SK-N-SH treated with all-trans-retinoic acid at 6 μM for 48 hours (cell line): ENCODE measurements around the gene MRPL38.

Experiments used
- ATAC-seq: fragments of 200-7000 bp; cut with Tn5 transposase; 3 replicates; pipeline ENCODE4 v1.9.1; 2020; ENCODE audit warnings: mild to moderate bottlenecking, moderate library complexity
- ARNTL ChIP-seq: fragments of 450-650 bp; formaldehyde crosslinking; IDR thresholded peaks from 2 replicates; pipeline ENCODE4 v1.5.0; 2020; ENCODE audit warnings: low read depth, mild to moderate bottlenecking, moderate library complexity, borderline replicate concordance
- BACH2 ChIP-seq: fragments of 250-450 bp; sonication (Bioruptor Pico); IDR thresholded peaks from 2 replicates; pipeline ENCODE4 v1.9.0; 2021; ENCODE audit warnings: mild to moderate bottlenecking, borderline replicate concordance
- CSDC2 ChIP-seq: fragments of 250-450 bp; sonication (Bioruptor Pico); IDR thresholded peaks from 2 replicates; pipeline ENCODE4 v1.5.0; 2020; ENCODE audit warnings: mild to moderate bottlenecking, moderate library complexity
- CSRNP3 ChIP-seq: fragments of 250-450 bp; sonication (Bioruptor Pico); IDR thresholded peaks from 2 replicates; pipeline ENCODE4 v1.5.1; 2021; ENCODE audit warnings: mild to moderate bottlenecking, moderate library complexity
- ESRRG ChIP-seq: fragments of 250-450 bp; sonication (Bioruptor Pico); IDR thresholded peaks from 2 replicates; pipeline ENCODE4 v1.6.1; 2021; ENCODE audit warnings: mild to moderate bottlenecking
- GLIS3 ChIP-seq: fragments of 250-450 bp; sonication (Bioruptor Pico); IDR thresholded peaks from 2 replicates; pipeline ENCODE4 v1.5.0; 2020; ENCODE audit warnings: mild to moderate bottlenecking, moderate library complexity
- OSR1 ChIP-seq: fragments of 250-450 bp; sonication (Bioruptor Pico); IDR thresholded peaks from 2 replicates; pipeline ENCODE4 v1.8.0; 2022; ENCODE audit warnings: moderate library complexity, mild to moderate bottlenecking, inconsistent platforms
- PPARA ChIP-seq: fragments of 250-450 bp; sonication (Bioruptor Pico); IDR thresholded peaks from 2 replicates; pipeline ENCODE4 v1.5.0; 2020; ENCODE audit warnings: mild to moderate bottlenecking, borderline replicate concordance
- RARB ChIP-seq: fragments of 250-450 bp; sonication (Bioruptor Pico); IDR thresholded peaks from 2 replicates; pipeline ENCODE4 v1.8.0; 2021; ENCODE audit warnings: mild to moderate bottlenecking, moderate library complexity
- SNAI2 ChIP-seq: fragments of 250-450 bp; sonication (Bioruptor Pico); IDR thresholded peaks from 2 replicates; pipeline ENCODE4 v1.5.0; 2020; ENCODE audit warnings: mild to moderate bottlenecking, moderate library complexity
- TCF4 ChIP-seq: fragments of 250-450 bp; sonication (Bioruptor Pico); IDR thresholded peaks from 2 replicates; pipeline ENCODE4 v1.8.0; 2021; ENCODE audit warnings: mild to moderate bottlenecking, moderate library complexity, borderline replicate concordance
- TOX ChIP-seq: fragments of 250-450 bp; sonication (Bioruptor Pico); IDR thresholded peaks from 2 replicates; pipeline ENCODE4 v1.8.0; 2021; ENCODE audit warnings: mild to moderate bottlenecking, moderate library complexity, borderline replicate concordance
- TSHZ2 ChIP-seq: fragments of 250-450 bp; sonication (Bioruptor Pico); IDR thresholded peaks from 2 replicates; pipeline ENCODE4 v1.5.0; 2020; ENCODE audit warnings: mild to moderate bottlenecking, moderate library complexity
- ZC3H10 ChIP-seq: fragments of 250-450 bp; sonication (Bioruptor Pico); IDR thresholded peaks from 2 replicates; pipeline ENCODE4 v1.5.1; 2021; ENCODE audit warnings: mild to moderate bottlenecking, moderate library complexity
- ZFP3 ChIP-seq: fragments of 250-450 bp; sonication (Bioruptor Pico); IDR thresholded peaks from 2 replicates; pipeline ENCODE4 v1.5.0; 2020; ENCODE audit warnings: mild to moderate bottlenecking, moderate library complexity
- ZFP30 ChIP-seq: fragments of 450-650 bp; formaldehyde crosslinking; IDR thresholded peaks from 2 replicates; pipeline ENCODE4 v1.5.0; 2022; ENCODE audit warnings: mild to moderate bottlenecking, moderate library complexity
- ZNF565 ChIP-seq: fragments of 450-650 bp; formaldehyde crosslinking; conservative IDR thresholded peaks from 2 replicates; pipeline ENCODE4 v1.5.0; 2020; ENCODE audit warnings: low read depth, mild to moderate bottlenecking, moderate library complexity
- ZNF70 ChIP-seq: fragments of 450-650 bp; formaldehyde crosslinking; IDR thresholded peaks from 2 replicates; pipeline ENCODE4 v1.5.0; 2020; ENCODE audit warnings: mild to moderate bottlenecking, moderate library complexity
- ZNF8 ChIP-seq: fragments of 450-650 bp; formaldehyde crosslinking; IDR thresholded peaks from 2 replicates; pipeline ENCODE4 v1.5.0; 2020; ENCODE audit warnings: mild to moderate bottlenecking, moderate library complexity
- TF ChIP-seq, protein P1 (sequence below): fragments of 250-450 bp; sonication (Bioruptor Pico); IDR thresholded peaks from 2 replicates; pipeline ENCODE4 v1.8.0; 2021; ENCODE audit warnings: low read depth, mild to moderate bottlenecking, moderate library complexity, borderline replicate concordance
- TF ChIP-seq, protein P2 (sequence below): fragments of 250-450 bp; sonication (Bioruptor Pico); IDR thresholded peaks from 2 replicates; pipeline ENCODE4 v1.5.1; 2020; ENCODE audit warnings: low read depth, mild to moderate bottlenecking, moderate library complexity

MRPL38 gene

DNA sequence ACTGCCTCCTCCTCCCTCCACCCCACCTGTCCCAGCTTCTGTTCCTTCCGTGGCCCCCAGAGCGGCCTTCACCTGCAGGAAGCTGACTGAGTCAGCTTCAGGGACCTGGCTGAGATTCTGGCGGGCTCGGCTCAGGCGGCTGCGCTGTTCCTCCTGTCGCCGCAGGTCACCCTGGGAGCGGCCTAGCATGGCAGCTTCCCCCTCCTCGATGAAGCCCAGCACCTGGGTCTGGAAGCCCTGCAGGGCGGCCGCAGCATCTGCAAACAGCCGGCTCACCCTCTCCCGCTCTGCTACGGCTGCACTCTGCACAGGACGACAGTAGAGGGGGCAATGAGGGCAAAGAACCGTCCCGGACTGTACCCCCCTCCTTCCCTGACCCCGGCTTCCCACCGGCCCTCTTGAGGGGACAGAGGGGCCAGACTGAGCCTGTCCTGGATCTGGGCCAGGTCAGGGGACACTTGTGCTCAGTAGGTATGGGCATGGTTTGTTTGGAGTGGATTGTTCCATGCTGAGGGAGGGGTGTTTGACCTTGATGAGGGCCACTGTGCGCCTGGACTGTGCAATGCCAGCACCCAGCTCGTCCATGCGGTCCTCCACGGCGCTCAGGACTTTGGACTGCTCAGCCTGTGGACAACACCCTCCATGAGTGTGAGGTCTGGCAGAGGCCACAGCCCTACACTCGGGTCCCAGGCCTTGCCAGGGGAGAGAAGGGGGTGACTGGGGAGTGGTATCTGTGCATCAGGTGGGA, 28.3 kb downstream of the MRPL38 start:
- TF ChIP-seq ESRRG (CRISPR knock-in tag) (no peak), ZNF8 (CRISPR knock-in tag) (no peak), PPARA (CRISPR knock-in tag) (no peak), TOX (CRISPR knock-in tag) (no peak), SNAI2 (CRISPR knock-in tag) (no peak), BACH2 (CRISPR knock-in tag) (no peak), ZC3H10 (CRISPR knock-in tag) (no peak), GLIS3 (CRISPR knock-in tag) (no peak), ZFP30 (CRISPR knock-in tag) (no peak)
- TF ChIP-seq, protein P1, sequence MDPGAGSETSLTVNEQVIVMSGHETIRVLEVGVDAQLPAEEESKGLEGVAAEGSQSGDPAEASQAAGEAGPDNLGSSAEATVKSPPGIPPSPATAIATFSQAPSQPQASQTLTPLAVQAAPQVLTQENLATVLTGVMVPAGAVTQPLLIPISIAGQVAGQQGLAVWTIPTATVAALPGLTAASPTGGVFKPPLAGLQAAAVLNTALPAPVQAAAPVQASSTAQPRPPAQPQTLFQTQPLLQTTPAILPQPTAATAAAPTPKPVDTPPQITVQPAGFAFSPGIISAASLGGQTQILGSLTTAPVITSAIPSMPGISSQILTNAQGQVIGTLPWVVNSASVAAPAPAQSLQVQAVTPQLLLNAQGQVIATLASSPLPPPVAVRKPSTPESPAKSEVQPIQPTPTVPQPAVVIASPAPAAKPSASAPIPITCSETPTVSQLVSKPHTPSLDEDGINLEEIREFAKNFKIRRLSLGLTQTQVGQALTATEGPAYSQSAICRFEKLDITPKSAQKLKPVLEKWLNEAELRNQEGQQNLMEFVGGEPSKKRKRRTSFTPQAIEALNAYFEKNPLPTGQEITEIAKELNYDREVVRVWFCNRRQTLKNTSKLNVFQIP: no peak
- ATAC-seq: peak; percentile 13

DNA sequence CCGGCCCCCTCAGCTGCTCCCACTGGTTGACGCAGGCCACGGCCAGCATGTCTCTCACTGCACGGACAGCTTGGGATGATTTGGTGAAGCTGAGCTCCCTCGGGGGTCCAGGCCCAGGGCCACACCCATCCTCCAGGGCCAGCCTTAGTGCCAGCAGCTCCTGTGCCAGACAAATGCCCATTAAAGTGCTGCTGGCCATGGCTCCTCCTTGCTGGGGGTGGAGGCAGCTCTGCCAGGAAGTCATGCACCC, 28.8 kb downstream of the MRPL38 start:
- ATAC-seq: peak; percentile 10
- TF ChIP-seq SNAI2 (CRISPR knock-in tag) (no peak), RARB (CRISPR knock-in tag) (no peak), OSR1 (CRISPR knock-in tag) (no peak)

DNA sequence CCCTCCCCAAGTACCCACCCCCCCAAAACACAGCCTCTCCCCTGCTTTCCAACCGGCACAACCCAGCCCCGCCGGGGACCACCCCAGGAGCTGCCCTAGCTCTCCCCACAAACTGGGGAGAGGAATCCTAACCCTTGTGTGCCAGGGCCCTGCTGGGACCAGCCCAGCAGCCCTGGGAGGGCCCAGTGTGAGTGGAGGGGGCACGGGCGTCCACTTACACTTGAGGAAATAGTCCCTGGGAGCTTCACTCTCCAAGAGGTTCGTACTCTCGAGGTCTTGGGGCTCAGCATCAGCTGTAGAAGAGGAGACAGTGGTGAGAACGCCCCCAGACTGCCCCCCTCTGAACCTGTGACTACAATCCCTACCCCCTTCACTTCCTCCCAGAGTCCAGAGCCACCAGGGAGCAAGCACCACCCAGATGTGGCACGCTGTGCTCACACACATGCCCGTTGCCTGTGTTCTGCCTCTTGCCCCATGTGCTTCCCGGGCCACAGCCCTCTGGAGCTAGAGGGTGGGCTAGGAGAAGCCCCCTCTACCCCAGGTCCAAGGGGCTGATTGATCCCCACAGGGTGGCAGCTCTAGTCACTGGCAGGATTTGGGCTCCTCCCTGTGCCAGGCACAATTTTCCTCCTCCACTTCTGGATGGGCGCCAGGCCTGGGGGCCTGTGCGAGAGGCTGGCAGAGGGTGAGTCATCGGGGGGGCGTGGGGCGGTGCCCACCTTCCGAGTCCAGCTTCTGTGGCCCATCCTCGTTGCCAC, 29.3 kb downstream of the MRPL38 start:
- TF ChIP-seq TSHZ2 (CRISPR knock-in tag) (no peak), TOX (CRISPR knock-in tag) (no peak), ZFP3 (CRISPR knock-in tag) (no peak), ARNTL (CRISPR knock-in tag) (no peak), BACH2 (CRISPR knock-in tag) (no peak), ZC3H10 (CRISPR knock-in tag) (no peak), ZNF70 (CRISPR knock-in tag) (no peak), GLIS3 (CRISPR knock-in tag) (no peak), ZFP30 (CRISPR knock-in tag) (no peak), TCF4 (CRISPR knock-in tag) (no peak), PPARA (CRISPR knock-in tag) (no peak), RARB (CRISPR knock-in tag) (no peak), CSRNP3 (no peak), SNAI2 (CRISPR knock-in tag) (no peak), ZNF565 (CRISPR knock-in tag) (no peak), ESRRG (CRISPR knock-in tag) (no peak), CSDC2 (CRISPR knock-in tag) (no peak)
- TF ChIP-seq, protein P2, sequence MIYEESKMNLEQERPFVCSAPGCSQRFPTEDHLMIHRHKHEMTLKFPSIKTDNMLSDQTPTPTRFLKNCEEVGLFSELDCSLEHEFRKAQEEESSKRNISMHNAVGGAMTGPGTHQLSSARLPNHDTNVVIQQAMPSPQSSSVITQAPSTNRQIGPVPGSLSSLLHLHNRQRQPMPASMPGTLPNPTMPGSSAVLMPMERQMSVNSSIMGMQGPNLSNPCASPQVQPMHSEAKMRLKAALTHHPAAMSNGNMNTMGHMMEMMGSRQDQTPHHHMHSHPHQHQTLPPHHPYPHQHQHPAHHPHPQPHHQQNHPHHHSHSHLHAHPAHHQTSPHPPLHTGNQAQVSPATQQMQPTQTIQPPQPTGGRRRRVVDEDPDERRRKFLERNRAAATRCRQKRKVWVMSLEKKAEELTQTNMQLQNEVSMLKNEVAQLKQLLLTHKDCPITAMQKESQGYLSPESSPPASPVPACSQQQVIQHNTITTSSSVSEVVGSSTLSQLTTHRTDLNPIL (CRISPR knock-in tag): no peak
- TF ChIP-seq, protein P1: no peak
- ATAC-seq: no peak
